Right lobe of liver (tissue), 6 donors: ENCODE measurements around the gene ZNF692. TPM values are rescaled to one million over a fixed set of nuclear protein-coding genes. Genes with fewer than 3 reads are reported as not detected.
A peak's percentile ranks its signal among the peaks of the same experiment; 100 is the strongest.

Source experiments
- ATAC-seq, 4 donors: fragments of 200-7000 bp; cut with Tn5 transposase; one replicate each; pipeline ENCODE4 v1.9.1; 2020; ENCODE audit warnings: mild to moderate bottlenecking in 4 of 4, moderate library complexity in 4 of 4
- DNase-seq, 3 donors: peaks; one replicate each; pipeline ENCODE4 v3.0.0-alpha.2; 2020
- H3K27ac ChIP-seq, 3 donors: fragments of 200-600 bp; one replicate each; pipeline ENCODE4 v1.8.0; 2022
- H3K27me3 ChIP-seq, 2 donors: fragments of 200-600 bp; one replicate each; pipeline ENCODE4 v1.8.0; 2022
- H3K36me3 ChIP-seq, 4 donors: fragments of 200-600 bp; sonication (generic) in 1 of 4; one replicate each; pipeline versions ENCODE4 v1.5.1 to v1.8.0; 2017 to 2022; ENCODE audit warnings: control low read depth in 1 of 4
- H3K4me1 ChIP-seq, 4 donors: fragments of 200-600 bp; sonication (generic) in 1 of 4; one replicate each; pipeline versions ENCODE4 v1.5.1 to v1.8.0; 2017 to 2022; ENCODE audit warnings: control low read depth in 1 of 4
- H3K4me3 ChIP-seq, 3 donors: fragments of 200-600 bp; one replicate each; pipeline ENCODE4 v1.8.0; 2022
- H3K9me3 ChIP-seq, 4 donors: fragments of 200-600 bp; sonication (generic) in 1 of 4; one replicate each; pipeline versions ENCODE4 v1.5.1 to v1.8.0; 2017 to 2022; ENCODE audit warnings: control low read depth in 1 of 4
- POLR2A ChIP-seq: fragments of 450-650 bp; IDR thresholded peaks from one replicate; pipeline ENCODE4 v1.6.1; 2017; ENCODE audit warnings: antibody characterized with exemption, mild to moderate bottlenecking
- WGBS: methylation state at CpG from one replicate; pipeline ENCODE4 v1.1.6; 2018; ENCODE audit warnings: low coverage, low lambda C conversion rate; ENCODE audit not compliant: insufficient coverage; ENCODE audit errors: missing lambda C conversion rate; 5-methylcytosine and 5-hydroxymethylcytosine counted together
- intact Hi-C, 2 donors: fragments of 100-400 bp; cut with DNase I; formaldehyde crosslinking; loops; one replicate each; pipeline versions ENCODE4 v1.11.2 to v1.14.1; 2022
- total RNA-seq, 6 experiments: library from RNA; depleted of rRNA in 2 of 6; stranded (reverse); fragments of >200 nt in 2 of 6; fragmentation: NEBNext Ultra II Directional in 3 of 6; extraction: Animal tissue kit (Norgen Biotek cat#: 25700) in 3 of 6; gene quantifications; one replicate each; pipeline versions ENCODE4 v1.1.0 to v1.2.4, GENCODE V29; 2016 to 2023
- TF ChIP-seq, protein P1 (sequence below), 4 donors: fragments of 200-600 bp in 3 of 4; fragments of 450-650 bp in 1 of 4; IDR thresholded peaks; one replicate each; pipeline versions ENCODE4 v1.5.1 to v1.8.0; 2016 to 2022; ENCODE audit warnings: antibody characterized with exemption in 4 of 4, mild to moderate bottlenecking in 2 of 4
- donor health status: DM: no; HTN: yes; CAD: no.
- donor health status: DM: no; HTN: no; CAD: no.
- donor health status: DM: no; HTN: no; CAD: no.
- donor health status: DM: no; HTN: yes; CAD: no.
- donor health status: DM: no; HTN: yes; CAD: no.

The ZNF692 gene
- total RNA-seq, 6 experiments from 2014 or later = 12.2 to 18.3 (median 16.7) TPM

GRCh38 chr1:248821101-248821500 is 37.8 kb downstream of the ZNF692 start:
- Histone ChIP-seq H3K27me3 (no peaks in the 10 kb centered on the region), H3K9me3 (no peaks in the 10 kb centered on the region), H3K4me1 (peaks cover 0 to 29% (median 7%) of the 10 kb centered on the region in 4 donors), H3K4me3 (no peak overlapping the region), H3K36me3 (peaks cover 0 to 10% (median 5%) of the 10 kb centered on the region in 4 donors), H3K27ac (no peak overlapping the region)
- TF ChIP-seq, protein P1, sequence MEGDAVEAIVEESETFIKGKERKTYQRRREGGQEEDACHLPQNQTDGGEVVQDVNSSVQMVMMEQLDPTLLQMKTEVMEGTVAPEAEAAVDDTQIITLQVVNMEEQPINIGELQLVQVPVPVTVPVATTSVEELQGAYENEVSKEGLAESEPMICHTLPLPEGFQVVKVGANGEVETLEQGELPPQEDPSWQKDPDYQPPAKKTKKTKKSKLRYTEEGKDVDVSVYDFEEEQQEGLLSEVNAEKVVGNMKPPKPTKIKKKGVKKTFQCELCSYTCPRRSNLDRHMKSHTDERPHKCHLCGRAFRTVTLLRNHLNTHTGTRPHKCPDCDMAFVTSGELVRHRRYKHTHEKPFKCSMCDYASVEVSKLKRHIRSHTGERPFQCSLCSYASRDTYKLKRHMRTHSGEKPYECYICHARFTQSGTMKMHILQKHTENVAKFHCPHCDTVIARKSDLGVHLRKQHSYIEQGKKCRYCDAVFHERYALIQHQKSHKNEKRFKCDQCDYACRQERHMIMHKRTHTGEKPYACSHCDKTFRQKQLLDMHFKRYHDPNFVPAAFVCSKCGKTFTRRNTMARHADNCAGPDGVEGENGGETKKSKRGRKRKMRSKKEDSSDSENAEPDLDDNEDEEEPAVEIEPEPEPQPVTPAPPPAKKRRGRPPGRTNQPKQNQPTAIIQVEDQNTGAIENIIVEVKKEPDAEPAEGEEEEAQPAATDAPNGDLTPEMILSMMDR (IDR thresholded peaks at IDR 0.05) = no peak
- TF ChIP-seq POLR2A = no peak
- peak; percentile 33 to 71 (median 41) for ATAC-seq
- intact Hi-C loops = no loop called here
- 57% methylated on average over 2 of the region's 3 CpGs for WGBS
- peak in 1 of 3 donors; percentile 56 for DNase-seq

GRCh38 chr1:248820041-248820585 is 38.8 kb downstream of the ZNF692 start:
- Histone ChIP-seq H3K4me3 (no peak overlapping the region), H3K9me3 (no peaks in the 10 kb centered on the region), H3K27me3 (no peaks in the 10 kb centered on the region), H3K27ac (no peak overlapping the region), H3K4me1 (peaks cover 0 to 28% (median 7%) of the 10 kb centered on the region in 4 donors), H3K36me3 (peaks cover 0 to 18% (median 8%) of the 10 kb centered on the region in 4 donors)
- DNase-seq (no peak), ATAC-seq (no peak)
- intact Hi-C loops = no loop called here
- no peak for TF ChIP-seq POLR2A
- TF ChIP-seq, protein P1 (IDR thresholded peaks at IDR 0.05) = no peak
- WGBS = 79% methylated on average over 5 of the region's 7 CpGs

- peaks cover 0 to 14% (median 2%) of the 10 kb centered on the region in 4 donors for H3K4me1 ChIP-seq
- no peak overlapping the region for H3K4me3 ChIP-seq
- peaks cover 0 to 31% (median 15%) of the 10 kb centered on the region in 4 donors for H3K36me3 ChIP-seq
- H3K9me3 ChIP-seq = no peaks in the 10 kb centered on the region
- intact Hi-C loops = no loop called here
- WGBS = 60% methylated on average over 3 of the region's 5 CpGs
- DNase-seq = no peak
- no peak overlapping the region for H3K27ac ChIP-seq
- TF ChIP-seq POLR2A = no peak
- TF ChIP-seq, protein P1 (IDR thresholded peaks at IDR 0.05) = no peak
- no peaks in the 10 kb centered on the region for H3K27me3 ChIP-seq
- ATAC-seq = no peak
Observed at GRCh38 chr1:248818505-248819374, 40.1 kb downstream of the ZNF692 start.

DNA sequence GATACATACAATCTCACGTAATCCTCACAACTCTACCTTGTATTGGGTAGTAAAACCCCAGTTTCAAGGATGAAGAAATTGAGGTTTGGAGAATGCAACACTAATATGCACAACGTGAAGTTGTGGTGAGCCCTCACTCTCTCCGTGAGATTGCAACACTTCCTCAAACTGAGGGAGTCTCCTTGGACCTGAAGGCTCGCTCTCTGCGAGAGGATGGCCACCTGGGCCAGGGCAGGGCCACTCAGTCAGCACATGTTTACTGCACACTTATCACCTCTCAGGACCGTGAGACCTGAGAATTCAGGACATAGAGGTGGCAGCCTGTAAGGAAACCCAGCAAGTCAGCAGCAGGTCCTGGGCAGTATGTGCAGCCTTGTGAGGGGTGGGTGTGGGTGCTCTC is 41.8 kb downstream of the ZNF692 start:
- Histone ChIP-seq H3K9me3 (no peaks in the 10 kb centered on the region), H3K36me3 (peaks cover 0 to 40% (median 17%) of the 10 kb centered on the region in 4 donors), H3K27me3 (no peaks in the 10 kb centered on the region), H3K4me1 (peaks cover 0 to 8% (median 0%) of the 10 kb centered on the region in 4 donors), H3K4me3 (no peak overlapping the region), H3K27ac (no peak overlapping the region)
- intact Hi-C loops = no loop called here
- peak in 1 of 4 donors; percentile 26 for ATAC-seq
- 81% methylated on average over 6 of the region's 6 CpGs for WGBS
- no peak for DNase-seq
- TF ChIP-seq, protein P1 (IDR thresholded peaks at IDR 0.05) = no peak
- TF ChIP-seq POLR2A = no peak
